Lung (tissue), 13 donors: Measurements from ENCODE around the gene EZR. TPM values are rescaled to one million over a fixed set of nuclear protein-coding genes. Genes with fewer than 3 reads are reported as not detected.

Experiments used
- ATAC-seq: fragments of 200-7000 bp; cut with Tn5 transposase; one replicate; pipeline ENCODE4 v1.9.1; 2020; ENCODE audit warnings: moderate number of reproducible peaks; ENCODE audit not compliant: insufficient read depth, low FRiP score
- DNase-seq, 3 donors: peaks; one replicate each; pipeline ENCODE4 v3.0.0-alpha.2; 2013 to 2017
- H3K27ac ChIP-seq, 2 donors: one replicate each; pipeline ENCODE4 v1.5.1; 2013; ENCODE audit warnings: mild to moderate bottlenecking in 2 of 2, moderate library complexity in 2 of 2, control low read depth in 1 of 2, inconsistent platforms in 1 of 2, low read depth in 1 of 2, low read length in 1 of 2
- H3K27me3 ChIP-seq, 3 donors: one replicate each; pipeline ENCODE4 v1.5.1; 2013; ENCODE audit warnings: low read length in 2 of 3; ENCODE audit not compliant: control insufficient read depth in 3 of 3, insufficient read depth in 3 of 3
- H3K36me3 ChIP-seq, 4 donors: one replicate each; pipeline ENCODE4 v1.5.1; 2013; ENCODE audit warnings: low read length in 4 of 4, mild to moderate bottlenecking in 1 of 4, moderate library complexity in 1 of 4; ENCODE audit not compliant: control insufficient read depth in 4 of 4, insufficient read depth in 4 of 4
- H3K4me1 ChIP-seq, 5 donors: one replicate each; pipeline ENCODE4 v1.5.1; 2013; ENCODE audit warnings: low read length in 5 of 5, mild to moderate bottlenecking in 2 of 5, moderate library complexity in 1 of 5; ENCODE audit not compliant: control insufficient read depth in 5 of 5, insufficient read depth in 5 of 5
- H3K4me3 ChIP-seq: one replicate; pipeline ENCODE4 v1.5.1; 2013; ENCODE audit warnings: mild to moderate bottlenecking, control low read depth, moderate library complexity
- H3K9ac ChIP-seq, 2 donors: one replicate each; pipeline ENCODE4 v1.5.1; 2013; ENCODE audit warnings: low read length in 2 of 2, control low read depth in 1 of 2; ENCODE audit not compliant: insufficient read depth in 1 of 2
- H3K9me3 ChIP-seq, 4 donors: one replicate each; pipeline ENCODE4 v1.5.1; 2013; ENCODE audit warnings: low read length in 3 of 4, mild to moderate bottlenecking in 1 of 4, moderate library complexity in 1 of 4; ENCODE audit not compliant: control insufficient read depth in 4 of 4, insufficient read depth in 3 of 4
- CTCF ChIP-seq: IDR thresholded peaks from 2 replicates; pipeline ENCODE4 v1.5.1; 2012; ENCODE audit warnings: mild to moderate bottlenecking; ENCODE audit errors: control extremely low read depth, extremely low read depth
- WGBS, 2 donors: extraction: QIAGEN DNeasy Blood & Tissue Kit; methylation state at CpG; one replicate each; pipeline ENCODE4 v1.1.7; 2013; 5-methylcytosine and 5-hydroxymethylcytosine counted together
- polyA plus RNA-seq, 2 donors: library from polyadenylated mRNA; stranded (reverse); fragments of 200-250 nt; gene quantifications; one replicate each; pipeline ENCODE4 v1.2.1, GENCODE V29; 2013
- small RNA-seq: library from RNA; depleted of rRNA; stranded (forward); fragments of <200 nt; gene quantifications from one replicate; pipeline ENCODE3, GENCODE V24; 2014; ENCODE audit warnings: low replicate concordance
- total RNA-seq, 2 donors: library from RNA; depleted of rRNA in 1 of 2; stranded (reverse); fragments of >200 nt in 1 of 2; gene quantifications; one replicate each; pipeline ENCODE4 v1.2.1, GENCODE V29; 2014 to 2021
- donor health status: control.
- donor health status: control.
- donor health status: Bipolar disorder and iron deficiency.
- donor health status: healthy.
- donor health status: DM: yes; HTN: yes; CAD: no.

EZR gene
- total and polyA plus RNA-seq, 4 donors: 168 to 452 (median 198) TPM

- ATAC-seq (no peak), DNase-seq (no peak)
- Histone ChIP-seq H3K27me3 (no peaks in the 10 kb centered on the region), H3K27ac (no peak overlapping the region), H3K4me1 (peaks cover 0 to 2% (median 0%) of the 10 kb centered on the region in 5 donors), H3K36me3 (peaks cover 0 to 4% (median 0%) of the 10 kb centered on the region in 4 donors), H3K9ac (no peak overlapping the region), H3K9me3 (no peaks in the 10 kb centered on the region), H3K4me3 (no peak overlapping the region)
- no peak for TF ChIP-seq CTCF
- WGBS, 2 donors: 83 to 87% methylated on average over 5 of the region's 5 CpGs
These were observed 96.9 kb downstream of the EZR start for GRCh38 chr6:158722176-158722729.

- H3K27ac ChIP-seq: no peak overlapping the region
- H3K9me3 ChIP-seq: peaks cover 0 to 1% (median 0%) of the 10 kb centered on the region in 4 donors
- 77 to 89% methylated on average over 13 of the region's 13 CpGs for WGBS, 2 donors
- H3K9ac ChIP-seq: no peak overlapping the region
- ATAC-seq: no peak
- peak; percentile 9 for TF ChIP-seq CTCF
- no peaks in the 10 kb centered on the region for H3K27me3 ChIP-seq
- DNase-seq: peak in 1 of 3 donors; percentile 24
- H3K4me3 ChIP-seq: no peak overlapping the region
- peaks cover 0 to 10% (median 2%) of the 10 kb centered on the region in 5 donors for H3K4me1 ChIP-seq
- H3K36me3 ChIP-seq: peaks cover 0 to 6% (median 0%) of the 10 kb centered on the region in 4 donors
These were observed 100.6 kb downstream of the EZR start for GRCh38 chr6:158718461-158719046.

- Histone ChIP-seq H3K9ac (no peak overlapping the region), H3K4me3 (no peak overlapping the region), H3K9me3 (peaks cover 0 to 1% (median 0%) of the 10 kb centered on the region in 4 donors), H3K4me1 (peaks cover 0 to 10% (median 2%) of the 10 kb centered on the region in 5 donors), H3K27ac (peak overlapping the region in 1 of 2 donors; percentile 56), H3K36me3 (peaks cover 0 to 8% (median 0%) of the 10 kb centered on the region in 4 donors), H3K27me3 (no peaks in the 10 kb centered on the region)
- DNase-seq (no peak), ATAC-seq (no peak)
- no peak for TF ChIP-seq CTCF
- 84 to 85% methylated on average over 16 of the region's 16 CpGs for WGBS, 2 donors
These were observed 101.5 kb downstream of the EZR start for GRCh38 chr6:158717341-158718330.

Small RNAs within 50 kb of the gene (small RNA-seq; reads per million reads assigned to genes)
- gene MIR3918: not detected

Other genes starting within 250 kb of the EZR start
- gene DYNLT1, start 174.6 kb downstream of the EZR start, total RNA-seq: 100 to 1,000 TPM in 1 of 2 donors, 10 to 100 TPM in 1; 83.4 to 145 TPM
- 100 to 1,000 TPM; 253 to 268 TPM for gene DYNLT1, start 174.6 kb downstream of the EZR start, polyA plus RNA-seq
- 10 to 100 TPM; 14.8 to 20.0 TPM for gene SYTL3, start 169.3 kb downstream of the EZR start, total RNA-seq
- gene SYTL3, start 169.3 kb downstream of the EZR start, polyA plus RNA-seq: 10 to 100 TPM in 1 of 2 donors, 1 to 10 TPM in 1; 6.5 to 16.4 TPM
- 10 to 100 TPM; 14.8 to 16.8 TPM for gene RSPH3, start 180.8 kb upstream of the EZR start, total RNA-seq
- gene RSPH3, start 180.8 kb upstream of the EZR start, polyA plus RNA-seq: 1 to 10 TPM; 4.4 to 4.6 TPM
- gene TAGAP, start 225.6 kb upstream of the EZR start, total RNA-seq: 1 to 10 TPM; 7.9 to 8.9 TPM
- 10 to 100 TPM in 1 of 2 donors, 1 to 10 TPM in 1; 1.7 to 11.2 TPM for gene TAGAP, start 225.6 kb upstream of the EZR start, polyA plus RNA-seq